Adrenal gland (tissue), 12 donors: Measurements from ENCODE around the gene PPP1R1C. TPM values are rescaled to one million over a fixed set of nuclear protein-coding genes. Genes with fewer than 3 reads are reported as not detected.

Experiments used
- DNase-seq, 7 donors: peaks; one replicate each; pipeline ENCODE4 v3.0.0-alpha.2; 2019 to 2020
- H3K27ac ChIP-seq, 5 donors: fragments of 200-600 bp; sonication (generic) in 4 of 5; 1 replicate in 3 of 5; 2 replicates in 2 of 5; pipeline versions ENCODE4 v1.5.1 to v1.8.0; 2016 to 2020; ENCODE audit warnings: mild to moderate bottlenecking in 1 of 5
- H3K27me3 ChIP-seq: fragments of 200-600 bp; 2 replicates; pipeline ENCODE4 v1.8.0; 2021
- H3K36me3 ChIP-seq, 2 donors: fragments of 200-600 bp; replicated peaks in 1 of 2; 1 replicate in 1 of 2; 2 replicates in 1 of 2; pipeline versions ENCODE4 v1.5.1 to v1.8.0; 2018 to 2022
- H3K4me1 ChIP-seq, 2 donors: fragments of 200-600 bp; replicated peaks in 1 of 2; 1 replicate in 1 of 2; 2 replicates in 1 of 2; pipeline versions ENCODE4 v1.5.1 to v1.8.0; 2018 to 2021
- H3K4me3 ChIP-seq, 4 donors: fragments of 200-600 bp; sonication (generic) in 3 of 4; one replicate each; pipeline ENCODE4 v1.5.1; 2016 to 2018
- H3K9me3 ChIP-seq, 3 donors: fragments of 200-600 bp; sonication (generic) in 1 of 3; replicated peaks in 1 of 3; 1 replicate in 2 of 3; 2 replicates in 1 of 3; pipeline versions ENCODE4 v1.5.1 to v1.8.0; 2016 to 2021
- POLR2A ChIP-seq, 2 donors: fragments of 450-650 bp; IDR thresholded peaks; one replicate each; pipeline ENCODE4 v1.6.1; 2017; ENCODE audit warnings: antibody characterized with exemption in 2 of 2, mild to moderate bottlenecking in 2 of 2, moderate library complexity in 1 of 2
- WGBS, 4 donors: extraction: QIAGEN DNeasy Blood & Tissue Kit in 2 of 4; methylation state at CpG; one replicate each; pipeline versions ENCODE4 v1.1.5 to v1.1.7; 2013 to 2017; 5-methylcytosine and 5-hydroxymethylcytosine counted together
- intact Hi-C, 2 donors: fragments of 100-400 bp; cut with DNase I; formaldehyde crosslinking; loops; one replicate each; pipeline versions ENCODE4 v1.14.1 to v1.15.0; 2022 to 2023
- polyA plus RNA-seq, 3 donors: library from polyadenylated mRNA; stranded (reverse); fragments of 200-250 nt in 2 of 3; fragments of 350-450 nt in 1 of 3; fragmentation: Illumina TruSeq in 1 of 3; extraction: RNeasy Lipid Tissue Mini Kit (QIAGEN cat#74804) in 1 of 3; gene quantifications; one replicate each; pipeline ENCODE4 v1.2.3, GENCODE V29; 2013 to 2014
- total RNA-seq, 9 donors: library from RNA; depleted of rRNA in 4 of 9; stranded (reverse); fragments of >200 nt in 4 of 9; fragments of 120-200 nt in 1 of 9; fragmentation: NEBNext Ultra II Directional in 1 of 9; extraction: Animal tissue kit (Norgen Biotek cat#: 25700) in 1 of 9; gene quantifications; one replicate each; pipeline versions ENCODE4 v1.1.0 to v1.2.4, GENCODE V29; 2013 to 2023
- TF ChIP-seq, protein P1 (sequence below), 6 experiments: fragments of 450-650 bp in 4 of 6; fragments of 200-600 bp in 2 of 6; sonication (generic) in 1 of 6; IDR thresholded peaks; 1 replicate in 5 of 6; 2 replicates in 1 of 6; pipeline versions ENCODE4 v1.5.1 to v1.8.0; 2016 to 2021; ENCODE audit warnings: antibody characterized with exemption in 6 of 6, mild to moderate bottlenecking in 2 of 6, moderate library complexity in 1 of 6
- donor health status: healthy with polysubstance abuse.
- donor health status: Bipolar disorder and iron deficiency.
- donor health status: DM: yes; HTN: yes; CAD: no.
- donor health status: DM: no; HTN: no; CAD: no.
- donor health status: DM: no; HTN: no; CAD: no.
- donor health status: DM: yes; HTN: yes; CAD: no.

PPP1R1C gene
- total and polyA plus RNA-seq, 12 donors = 0.29 to 5.9 (median 1.4) TPM; not detected in 3

GRCh38 chr2:181991171-181991885, 5.7 kb downstream of the PPP1R1C start:
- H3K36me3 ChIP-seq = no peaks in the 10 kb centered on the region
- no peaks in the 10 kb centered on the region for H3K4me1 ChIP-seq
- H3K27ac ChIP-seq = no peak overlapping the region
- no peak for TF ChIP-seq POLR2A (IDR thresholded peaks at IDR 0.05)
- WGBS, 4 donors = 54 to 66% (median 61%) methylated on average over 2 of the region's 2 CpGs
- H3K4me3 ChIP-seq = no peak overlapping the region
- intact Hi-C loops = no loop called here
- DNase-seq = no peak
- H3K9me3 ChIP-seq = no peaks in the 10 kb centered on the region
- H3K27me3 ChIP-seq = no peaks in the 10 kb centered on the region

DNA sequence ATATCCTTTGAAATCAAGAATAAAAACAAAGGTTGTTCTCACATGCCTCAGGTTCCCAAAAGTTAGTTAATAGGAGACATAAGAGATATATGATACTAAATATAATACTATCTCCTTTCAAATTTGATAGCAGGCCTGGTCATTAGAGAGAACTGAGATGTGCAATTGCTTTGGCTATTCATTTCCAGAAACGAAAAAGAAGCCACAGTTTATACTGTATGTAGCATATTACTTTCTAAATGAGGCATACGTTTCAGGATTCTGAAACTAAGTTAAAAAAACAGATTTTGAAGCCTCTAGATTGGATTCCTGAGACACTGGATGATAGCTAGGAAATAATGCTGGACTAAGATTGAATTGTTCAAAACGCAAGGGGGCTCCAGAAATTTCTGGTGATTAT, 7.1 kb downstream of the PPP1R1C start:
- no peaks in the 10 kb centered on the region for H3K9me3 ChIP-seq

GRCh38 chr2:181995289-181995688, 9.6 kb downstream of the PPP1R1C start:
- no peak for DNase-seq
- H3K27ac ChIP-seq = no peak overlapping the region
- H3K36me3 ChIP-seq = no peaks in the 10 kb centered on the region
- 92 to 100% (median 98%) methylated on average over 1 of the region's 1 CpG for WGBS, 4 donors
- intact Hi-C loops = no loop called here
- no peaks in the 10 kb centered on the region for H3K9me3 ChIP-seq
- H3K4me1 ChIP-seq = no peaks in the 10 kb centered on the region
- H3K27me3 ChIP-seq = no peaks in the 10 kb centered on the region
- no peak overlapping the region for H3K4me3 ChIP-seq
- TF ChIP-seq, protein P1, sequence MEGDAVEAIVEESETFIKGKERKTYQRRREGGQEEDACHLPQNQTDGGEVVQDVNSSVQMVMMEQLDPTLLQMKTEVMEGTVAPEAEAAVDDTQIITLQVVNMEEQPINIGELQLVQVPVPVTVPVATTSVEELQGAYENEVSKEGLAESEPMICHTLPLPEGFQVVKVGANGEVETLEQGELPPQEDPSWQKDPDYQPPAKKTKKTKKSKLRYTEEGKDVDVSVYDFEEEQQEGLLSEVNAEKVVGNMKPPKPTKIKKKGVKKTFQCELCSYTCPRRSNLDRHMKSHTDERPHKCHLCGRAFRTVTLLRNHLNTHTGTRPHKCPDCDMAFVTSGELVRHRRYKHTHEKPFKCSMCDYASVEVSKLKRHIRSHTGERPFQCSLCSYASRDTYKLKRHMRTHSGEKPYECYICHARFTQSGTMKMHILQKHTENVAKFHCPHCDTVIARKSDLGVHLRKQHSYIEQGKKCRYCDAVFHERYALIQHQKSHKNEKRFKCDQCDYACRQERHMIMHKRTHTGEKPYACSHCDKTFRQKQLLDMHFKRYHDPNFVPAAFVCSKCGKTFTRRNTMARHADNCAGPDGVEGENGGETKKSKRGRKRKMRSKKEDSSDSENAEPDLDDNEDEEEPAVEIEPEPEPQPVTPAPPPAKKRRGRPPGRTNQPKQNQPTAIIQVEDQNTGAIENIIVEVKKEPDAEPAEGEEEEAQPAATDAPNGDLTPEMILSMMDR (IDR thresholded peaks at IDR 0.05) = no peak
- no peak for TF ChIP-seq POLR2A (IDR thresholded peaks at IDR 0.05)

More for the DNA sequence above, 7.1 kb downstream of the PPP1R1C start:
- 64 to 75% (median 68%) methylated on average over 3 of the region's 3 CpGs for WGBS, 4 donors
- no peaks in the 10 kb centered on the region for H3K36me3 ChIP-seq
- H3K27ac ChIP-seq = no peak overlapping the region
- H3K4me1 ChIP-seq = no peaks in the 10 kb centered on the region
- TF ChIP-seq, protein P1 (IDR thresholded peaks at IDR 0.05) = no peak
- no peak overlapping the region for H3K4me3 ChIP-seq
- intact Hi-C loops = no loop called here
- DNase-seq = no peak
- no peaks in the 10 kb centered on the region for H3K27me3 ChIP-seq

- H3K27me3 ChIP-seq = no peaks in the 10 kb centered on the region
- no peaks in the 10 kb centered on the region for H3K36me3 ChIP-seq
- H3K4me1 ChIP-seq = no peaks in the 10 kb centered on the region
- H3K4me3 ChIP-seq = no peak overlapping the region
- no peak overlapping the region for H3K27ac ChIP-seq
- 74 to 78% (median 75%) methylated on average over 8 of the region's 8 CpGs for WGBS, 4 donors
- TF ChIP-seq POLR2A (IDR thresholded peaks at IDR 0.05) = no peak
- TF ChIP-seq, protein P1 (IDR thresholded peaks at IDR 0.05) = no peak
- H3K9me3 ChIP-seq = no peaks in the 10 kb centered on the region
- no peak for DNase-seq
- intact Hi-C loops = no loop called here
These were observed 12.6 kb downstream of the PPP1R1C start for GRCh38 chr2:181998041-181998835.
